WTC11 (cell line): ENCODE data around the gene HSD3B7.

Experiments
- CBFB ChIP-seq: sonication (generic); formaldehyde crosslinking; IDR thresholded peaks from 2 replicates; pipeline ENCODE4 v1.8.1; 2022; ENCODE audit warnings: mild to moderate bottlenecking, low read depth, missing genetic modification reagents
- FOXK1 ChIP-seq: sonication (generic); formaldehyde crosslinking; IDR thresholded peaks from 2 replicates; pipeline ENCODE4 v1.8.0; 2022; ENCODE audit warnings: mild to moderate bottlenecking, moderate library complexity, missing genetic modification reagents
- IRF2 ChIP-seq: sonication (generic); formaldehyde crosslinking; IDR thresholded peaks from 2 replicates; pipeline ENCODE4 v1.8.0; 2022; ENCODE audit warnings: low read depth, missing genetic modification reagents, borderline replicate concordance
- KAT7 ChIP-seq: sonication (generic); formaldehyde crosslinking; IDR thresholded peaks from 2 replicates; pipeline ENCODE4 v1.8.1; 2023; ENCODE audit warnings: missing genetic modification reagents, mild to moderate bottlenecking, borderline replicate concordance
- RELA ChIP-seq: sonication (generic); formaldehyde crosslinking; IDR thresholded peaks from 2 replicates; pipeline ENCODE4 v1.8.1; 2022; ENCODE audit warnings: missing genetic modification reagents, mild to moderate bottlenecking, borderline replicate concordance
- SOX15 ChIP-seq: fragments of 250-450 bp; sonication (Bioruptor Pico); IDR thresholded peaks from 2 replicates; pipeline ENCODE4 v1.9.0; 2021; ENCODE audit warnings: mild to moderate bottlenecking
- TF ChIP-seq, protein P1 (sequence below): fragments of 200-600 bp; IDR thresholded peaks from 2 replicates; pipeline ENCODE4 v1.8.0; 2022; ENCODE audit warnings: antibody characterized with exemption
- TF ChIP-seq, protein P2 (sequence below): sonication (generic); formaldehyde crosslinking; conservative IDR thresholded peaks from 2 replicates; pipeline ENCODE4 v1.8.1; 2022; ENCODE audit warnings: mild to moderate bottlenecking, missing genetic modification reagents
- TF ChIP-seq, protein P3 (sequence below): sonication (generic); formaldehyde crosslinking; IDR thresholded peaks from 2 replicates; pipeline ENCODE4 v1.8.1; 2022; ENCODE audit warnings: mild to moderate bottlenecking, missing genetic modification reagents, moderate library complexity, borderline replicate concordance
- TF ChIP-seq, protein P4 (sequence below): sonication (generic); formaldehyde crosslinking; IDR thresholded peaks from 2 replicates; pipeline ENCODE4 v1.8.1; 2022; ENCODE audit warnings: mild to moderate bottlenecking, moderate library complexity, missing genetic modification reagents

DNA sequence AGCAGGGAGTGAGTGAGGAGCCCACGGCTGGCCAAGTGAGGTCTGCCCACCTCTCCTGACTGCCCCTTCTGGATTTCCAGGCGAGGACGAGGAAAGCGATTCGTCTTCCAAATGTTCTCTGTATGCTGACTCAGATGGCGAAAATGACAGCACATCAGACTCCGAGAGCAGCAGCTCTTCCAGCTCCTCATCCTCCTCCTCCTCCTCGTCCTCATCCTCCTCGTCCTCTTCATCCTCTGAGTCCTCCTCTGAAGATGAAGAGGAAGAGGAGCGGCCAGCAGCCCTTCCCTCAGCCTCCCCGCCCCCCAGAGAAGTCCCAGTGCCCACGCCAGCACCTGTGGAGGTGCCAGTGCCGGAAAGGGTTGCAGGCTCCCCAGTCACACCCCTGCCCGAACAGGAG lies 13.7 kb upstream of the HSD3B7 start:
- TF ChIP-seq, protein P1, sequence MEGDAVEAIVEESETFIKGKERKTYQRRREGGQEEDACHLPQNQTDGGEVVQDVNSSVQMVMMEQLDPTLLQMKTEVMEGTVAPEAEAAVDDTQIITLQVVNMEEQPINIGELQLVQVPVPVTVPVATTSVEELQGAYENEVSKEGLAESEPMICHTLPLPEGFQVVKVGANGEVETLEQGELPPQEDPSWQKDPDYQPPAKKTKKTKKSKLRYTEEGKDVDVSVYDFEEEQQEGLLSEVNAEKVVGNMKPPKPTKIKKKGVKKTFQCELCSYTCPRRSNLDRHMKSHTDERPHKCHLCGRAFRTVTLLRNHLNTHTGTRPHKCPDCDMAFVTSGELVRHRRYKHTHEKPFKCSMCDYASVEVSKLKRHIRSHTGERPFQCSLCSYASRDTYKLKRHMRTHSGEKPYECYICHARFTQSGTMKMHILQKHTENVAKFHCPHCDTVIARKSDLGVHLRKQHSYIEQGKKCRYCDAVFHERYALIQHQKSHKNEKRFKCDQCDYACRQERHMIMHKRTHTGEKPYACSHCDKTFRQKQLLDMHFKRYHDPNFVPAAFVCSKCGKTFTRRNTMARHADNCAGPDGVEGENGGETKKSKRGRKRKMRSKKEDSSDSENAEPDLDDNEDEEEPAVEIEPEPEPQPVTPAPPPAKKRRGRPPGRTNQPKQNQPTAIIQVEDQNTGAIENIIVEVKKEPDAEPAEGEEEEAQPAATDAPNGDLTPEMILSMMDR, result no peak
- TF ChIP-seq, protein P2, sequence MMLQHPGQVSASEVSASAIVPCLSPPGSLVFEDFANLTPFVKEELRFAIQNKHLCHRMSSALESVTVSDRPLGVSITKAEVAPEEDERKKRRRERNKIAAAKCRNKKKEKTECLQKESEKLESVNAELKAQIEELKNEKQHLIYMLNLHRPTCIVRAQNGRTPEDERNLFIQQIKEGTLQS (CRISPR knock-in tag), result no peak
- TF ChIP-seq SOX15 (no peak), CBFB (CRISPR knock-in tag) (no peak), FOXK1 (no peak), KAT7 (CRISPR knock-in tag) (no peak), IRF2 (CRISPR knock-in tag) (no peak), RELA (CRISPR knock-in tag) (no peak)
- TF ChIP-seq, protein P3, sequence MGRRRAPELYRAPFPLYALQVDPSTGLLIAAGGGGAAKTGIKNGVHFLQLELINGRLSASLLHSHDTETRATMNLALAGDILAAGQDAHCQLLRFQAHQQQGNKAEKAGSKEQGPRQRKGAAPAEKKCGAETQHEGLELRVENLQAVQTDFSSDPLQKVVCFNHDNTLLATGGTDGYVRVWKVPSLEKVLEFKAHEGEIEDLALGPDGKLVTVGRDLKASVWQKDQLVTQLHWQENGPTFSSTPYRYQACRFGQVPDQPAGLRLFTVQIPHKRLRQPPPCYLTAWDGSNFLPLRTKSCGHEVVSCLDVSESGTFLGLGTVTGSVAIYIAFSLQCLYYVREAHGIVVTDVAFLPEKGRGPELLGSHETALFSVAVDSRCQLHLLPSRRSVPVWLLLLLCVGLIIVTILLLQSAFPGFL (CRISPR knock-in tag), result no peak
- TF ChIP-seq, protein P4, sequence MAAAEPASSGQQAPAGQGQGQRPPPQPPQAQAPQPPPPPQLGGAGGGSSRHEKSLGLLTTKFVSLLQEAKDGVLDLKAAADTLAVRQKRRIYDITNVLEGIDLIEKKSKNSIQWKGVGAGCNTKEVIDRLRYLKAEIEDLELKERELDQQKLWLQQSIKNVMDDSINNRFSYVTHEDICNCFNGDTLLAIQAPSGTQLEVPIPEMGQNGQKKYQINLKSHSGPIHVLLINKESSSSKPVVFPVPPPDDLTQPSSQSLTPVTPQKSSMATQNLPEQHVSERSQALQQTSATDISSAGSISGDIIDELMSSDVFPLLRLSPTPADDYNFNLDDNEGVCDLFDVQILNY (CRISPR knock-in tag), result no peak
